Activated CD4-positive, alpha-beta memory T cell treated with anti-CD3 and anti-CD28 coated beads for 36 hours (primary cell): ENCODE results near the gene NPM1. TPM values are rescaled to one million over a fixed set of nuclear protein-coding genes. Genes with fewer than 3 reads are reported as not detected.
"Not testable (repeated sequence)": the region's sequence is repeated elsewhere in the genome, so short reads cannot be mapped to it uniquely, and the experiment has no call there.

ENCODE experiments used
- CTCF ChIA-PET: fragments of 350-600 bp; sonication (Branson Sonifier 250); formaldehyde crosslinking; loops from one replicate; lab custom pipeline; 2021; ENCODE audit warnings: antibody characterized with exemption, inconsistent platforms; lab: Charles Lee
- POLR2A ChIA-PET: fragments of 350-600 bp; sonication (Branson Sonifier 250); formaldehyde crosslinking; loops from one replicate; lab custom pipeline; 2021; ENCODE audit warnings: antibody characterized with exemption; lab: Charles Lee
- DNase-seq: peaks from one replicate; pipeline ENCODE4 v3.0.0-alpha.2; 2020
- H3K27ac Mint-ChIP-seq: one replicate; pipeline ENCODE4 v1.8.0; 2021; ENCODE audit warnings: mixed read lengths
- H3K27me3 Mint-ChIP-seq: one replicate; pipeline ENCODE4 v1.8.0; 2021; ENCODE audit warnings: mixed read lengths
- H3K36me3 Mint-ChIP-seq: one replicate; pipeline ENCODE4 v1.8.0; 2021; ENCODE audit warnings: mixed read lengths
- H3K4me1 Mint-ChIP-seq: one replicate; pipeline ENCODE4 v1.8.0; 2021; ENCODE audit warnings: low read depth, mixed read lengths
- H3K4me3 Mint-ChIP-seq: one replicate; pipeline ENCODE4 v1.8.0; 2021; ENCODE audit warnings: mild to moderate bottlenecking, mixed read lengths
- H3K9me3 Mint-ChIP-seq: one replicate; pipeline ENCODE4 v1.8.0; 2021; ENCODE audit warnings: mixed read lengths
- intact Hi-C: fragments of 100-400 bp; cut with micrococcal nuclease; formaldehyde crosslinking; loops from one replicate; pipeline ENCODE4 v1.15.1; 2023
- total RNA-seq, 2 experiments: library from RNA; stranded (reverse); gene quantifications; one replicate each; pipeline ENCODE4 v1.2.3, GENCODE V29; 2021

The NPM1 gene
- total RNA-seq, 2 experiments from 2014 or later = 2,483 to 2,592 TPM

DNA sequence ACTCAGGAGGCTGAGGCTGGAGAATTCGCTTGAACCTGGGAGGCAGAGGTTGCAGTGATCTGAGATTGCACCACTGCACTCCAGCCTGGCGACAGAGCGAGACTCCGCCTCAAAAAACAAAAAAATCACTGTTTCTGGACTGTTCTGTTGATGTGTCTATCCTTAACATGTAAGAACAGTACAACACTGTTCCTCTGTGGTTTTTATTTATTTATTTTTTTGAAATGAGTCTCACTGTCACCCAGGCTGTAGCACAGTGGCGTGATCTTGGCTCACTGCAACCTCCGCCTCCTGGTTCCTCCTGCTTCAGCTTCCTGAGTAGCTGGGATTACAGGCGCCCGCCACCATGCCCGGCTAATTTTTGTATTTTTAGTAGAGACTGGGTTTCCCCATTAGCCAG is 11.0 kb downstream of the NPM1 start:
- peaks cover 60% of the 10 kb centered on the region for H3K4me1 Mint-ChIP-seq
- H3K27ac Mint-ChIP-seq, H3K9me3 Mint-ChIP-seq, DNase-seq, intact Hi-C loops, H3K4me3 Mint-ChIP-seq, H3K27me3 Mint-ChIP-seq: not testable (repeated sequence)
- CTCF ChIA-PET = interaction anchor here (0.9 kb wide), 1 partner anchor 21 kb away, joined by 4 read pairs; the partner anchor contains the start of gene FGF18
- POLR2A ChIA-PET = interaction anchor here (0.8 to 1.4 kb wide), 2 partner anchors 10 to 12 kb away, joined by 3 to 11 read pairs; no protein-coding TSS in a partner anchor
- peaks cover 61% of the 10 kb centered on the region for H3K36me3 Mint-ChIP-seq

DNA sequence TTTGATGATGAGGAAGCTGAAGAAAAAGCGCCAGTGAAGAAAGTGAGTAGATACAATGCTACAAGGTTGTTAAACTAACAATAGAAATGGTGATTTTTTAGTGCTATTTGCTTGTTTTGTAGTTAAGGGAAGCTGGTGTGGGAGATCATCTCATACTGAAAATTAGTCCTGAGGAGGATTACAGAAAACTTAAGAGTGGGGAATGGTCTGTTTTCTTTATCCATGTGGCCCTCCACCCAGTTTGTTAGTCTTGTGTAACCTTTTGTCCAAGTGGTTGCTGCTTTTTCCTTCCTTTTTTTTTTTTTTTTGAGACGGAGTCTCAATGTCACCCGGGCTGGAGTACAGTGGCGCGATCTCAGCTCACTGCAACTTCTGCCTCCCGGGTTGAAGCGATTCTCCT is 12.5 kb downstream of the NPM1 start:
- H3K4me3 Mint-ChIP-seq = no peak overlapping the region
- POLR2A ChIA-PET = interaction anchor here (1.0 to 1.5 kb wide), 2 partner anchors 12 kb away, joined by 3 to 7 read pairs; partner anchors contain the start of gene NPM1
- H3K4me1 Mint-ChIP-seq = peaks cover 51% of the 10 kb centered on the region
- no peaks in the 10 kb centered on the region for H3K9me3 Mint-ChIP-seq
- CTCF ChIA-PET = no interaction called here
- peaks cover 56% of the 10 kb centered on the region for H3K36me3 Mint-ChIP-seq
- intact Hi-C loops = no loop called here
- H3K27ac Mint-ChIP-seq = peak overlapping the region; percentile 38
- DNase-seq = no peak
- no peaks in the 10 kb centered on the region for H3K27me3 Mint-ChIP-seq

DNA sequence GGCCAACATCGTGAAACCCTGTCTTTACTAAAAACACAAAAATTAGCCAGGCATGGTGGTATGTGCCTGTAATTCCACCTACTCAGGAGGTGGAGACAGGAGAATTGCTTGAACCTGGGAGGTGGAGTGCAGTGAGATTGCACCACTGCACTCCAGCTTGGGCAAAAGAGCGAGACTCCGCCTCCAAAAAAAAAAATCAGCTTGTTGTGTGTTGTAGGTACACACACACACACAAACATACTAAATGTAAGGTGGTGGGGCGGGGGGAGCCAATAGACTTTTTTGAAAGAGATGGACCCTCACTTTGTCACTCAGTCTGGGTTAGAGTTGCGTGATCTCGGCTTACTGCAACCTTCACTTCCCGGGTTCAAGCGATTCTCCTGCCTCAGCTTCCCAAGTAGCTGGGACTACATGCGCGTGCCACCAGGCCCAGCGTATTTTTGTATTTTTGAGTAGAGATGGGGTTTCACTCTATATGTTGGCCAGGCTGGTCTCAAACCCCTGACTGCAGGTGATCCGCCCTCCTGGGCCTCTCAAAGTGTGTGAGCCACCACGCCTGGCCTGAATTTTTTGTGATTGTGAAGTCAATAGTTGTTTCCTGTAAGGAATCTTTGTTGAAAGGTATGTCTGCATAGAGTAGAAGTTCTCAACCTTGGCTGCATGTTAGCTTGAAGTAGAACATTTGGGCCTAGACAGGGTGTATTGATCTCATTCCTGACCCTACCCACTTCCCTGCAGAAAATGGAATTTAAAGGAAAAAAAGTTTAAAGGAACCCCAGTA is 13.7 kb downstream of the NPM1 start:
- DNase-seq = no peak
- Mint-ChIP-seq H3K4me1 (peaks cover 55% of the 10 kb centered on the region), H3K9me3 (no peaks in the 10 kb centered on the region), H3K4me3 (no peak overlapping the region), H3K36me3 (peaks cover 57% of the 10 kb centered on the region), H3K27ac (no peak overlapping the region), H3K27me3 (no peaks in the 10 kb centered on the region)
- intact Hi-C loops = no loop called here
- CTCF ChIA-PET = interaction anchor here (0.7 kb wide), 1 partner anchor 9 kb away, joined by 3 read pairs; no protein-coding TSS in a partner anchor
- POLR2A ChIA-PET = interaction anchor here (0.6 to 1.5 kb wide), 5 partner anchors 8 to 491 kb away, joined by 3 to 7 read pairs (median 4); partner anchors contain the start of gene NPM1

DNA sequence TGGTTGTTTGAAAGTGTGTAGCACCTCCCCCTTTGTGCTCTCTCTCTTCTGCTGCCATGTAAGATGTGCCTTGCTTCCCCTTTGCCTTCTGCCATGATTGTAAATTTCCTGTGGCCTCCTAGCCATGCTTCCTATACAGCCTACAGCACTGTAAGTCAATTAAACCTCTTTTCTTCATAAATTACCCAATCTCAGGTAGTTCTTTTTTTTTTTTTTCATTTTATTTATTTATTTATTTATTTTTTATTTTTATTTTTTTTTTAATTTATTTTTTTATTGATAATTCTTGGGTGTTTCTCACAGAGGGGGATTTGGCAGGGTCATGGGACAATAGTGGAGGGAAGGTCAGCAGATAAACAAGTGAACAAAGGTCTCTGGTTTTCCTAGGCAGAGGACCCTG is 15.1 kb downstream of the NPM1 start:
- CTCF ChIA-PET, intact Hi-C loops, H3K9me3 Mint-ChIP-seq, H3K27ac Mint-ChIP-seq, POLR2A ChIA-PET, H3K4me3 Mint-ChIP-seq, DNase-seq, H3K27me3 Mint-ChIP-seq: not testable (repeated sequence)
- H3K4me1 Mint-ChIP-seq = peaks cover 55% of the 10 kb centered on the region
- peaks cover 60% of the 10 kb centered on the region for H3K36me3 Mint-ChIP-seq

- peak overlapping the region; percentile 51 for H3K27ac Mint-ChIP-seq
Observed at GRCh38 chr5:171405615-171406014, 18.0 kb downstream of the NPM1 start.

DNA sequence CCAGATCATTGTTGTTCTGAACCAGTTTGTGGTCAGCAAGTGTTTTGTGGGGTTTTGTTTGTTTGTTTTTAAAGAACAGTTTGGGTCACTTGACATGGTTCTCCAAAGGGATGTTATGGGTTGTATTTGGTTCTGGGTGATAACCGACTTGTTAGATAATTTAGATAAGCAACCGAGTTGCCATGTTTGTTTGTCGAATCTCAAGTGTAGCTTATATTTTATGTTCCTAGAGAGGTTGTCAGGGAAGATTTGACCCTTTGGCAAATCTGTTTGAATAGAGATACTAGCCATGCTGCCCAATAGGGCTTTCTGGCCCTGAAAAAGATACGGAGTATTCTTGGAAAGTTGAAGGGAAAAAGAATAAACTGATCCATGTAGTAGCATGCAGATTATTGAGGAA is 19.6 kb downstream of the NPM1 start:
- Mint-ChIP-seq H3K4me1 (peaks cover 44% of the 10 kb centered on the region), H3K9me3 (no peaks in the 10 kb centered on the region), H3K36me3 (peaks cover 61% of the 10 kb centered on the region), H3K4me3 (no peak overlapping the region), H3K27me3 (no peaks in the 10 kb centered on the region), H3K27ac (no peak overlapping the region)
- no peak for DNase-seq
- ChIA-PET POLR2A (no interaction called here), CTCF (no interaction called here)
- intact Hi-C loops = no loop called here

More at GRCh38 chr5:171405615-171406014, 18.0 kb downstream of the NPM1 start:
- H3K4me3 Mint-ChIP-seq = no peak overlapping the region
- no peak for DNase-seq
- intact Hi-C loops = no loop called here
- peaks cover 47% of the 10 kb centered on the region for H3K4me1 Mint-ChIP-seq
- peaks cover 61% of the 10 kb centered on the region for H3K36me3 Mint-ChIP-seq
- H3K9me3 Mint-ChIP-seq = no peaks in the 10 kb centered on the region
- ChIA-PET CTCF (interaction anchor here (0.7 to 1.3 kb wide), 3 partner anchors 8 to 12 kb away, joined by 3 read pairs; no protein-coding TSS in a partner anchor), POLR2A (interaction anchor here (1.5 kb wide), 1 partner anchor 13 kb away, joined by 5 read pairs; no protein-coding TSS in a partner anchor)
- no peaks in the 10 kb centered on the region for H3K27me3 Mint-ChIP-seq

GRCh38 chr5:171409164-171410136 is 21.8 kb downstream of the NPM1 start:
- CTCF ChIA-PET = no interaction called here
- H3K4me1 Mint-ChIP-seq = peaks cover 44% of the 10 kb centered on the region
- no peaks in the 10 kb centered on the region for H3K27me3 Mint-ChIP-seq
- intact Hi-C loops = loop anchor here (10.0 kb wide), 2 partner anchors 195 to 635 kb away; no protein-coding TSS in a partner anchor
- peak overlapping the region; percentile 44 for H3K27ac Mint-ChIP-seq
- POLR2A ChIA-PET = interaction anchor here (0.6 to 1.5 kb wide), 2 partner anchors 11 to 17 kb away, joined by 3 read pairs; no protein-coding TSS in a partner anchor
- peaks cover 70% of the 10 kb centered on the region for H3K36me3 Mint-ChIP-seq
- DNase-seq = no peak
- no peaks in the 10 kb centered on the region for H3K9me3 Mint-ChIP-seq
- no peak overlapping the region for H3K4me3 Mint-ChIP-seq

DNA sequence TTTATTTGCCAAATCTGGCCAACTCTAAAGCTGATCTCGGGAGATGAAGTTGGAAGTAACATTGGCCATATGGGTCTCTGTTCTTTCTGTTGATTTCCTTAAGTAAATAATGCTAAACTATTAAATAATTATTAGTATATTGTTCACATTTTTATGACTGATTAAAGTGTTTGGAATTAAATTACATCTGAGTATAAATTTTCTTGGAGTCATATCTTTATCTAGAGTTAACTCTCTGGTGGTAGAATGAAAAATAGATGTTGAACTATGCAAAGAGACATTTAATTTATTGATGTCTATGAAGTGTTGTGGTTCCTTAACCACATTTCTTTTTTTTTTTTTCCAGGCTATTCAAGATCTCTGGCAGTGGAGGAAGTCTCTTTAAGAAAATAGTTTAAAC is 22.5 kb downstream of the NPM1 start:
- Mint-ChIP-seq H3K27ac (no peak overlapping the region), H3K27me3 (no peaks in the 10 kb centered on the region), H3K4me1 (peaks cover 44% of the 10 kb centered on the region), H3K4me3 (no peak overlapping the region), H3K9me3 (no peaks in the 10 kb centered on the region), H3K36me3 (peaks cover 68% of the 10 kb centered on the region)
- intact Hi-C loops = loop anchor here (10.0 kb wide), 2 partner anchors 195 to 635 kb away; no protein-coding TSS in a partner anchor
- DNase-seq = no peak
- ChIA-PET POLR2A (interaction anchor here (1.5 kb wide), 1 partner anchor 11 kb away, joined by 3 read pairs; no protein-coding TSS in a partner anchor), CTCF (no interaction called here)

DNA sequence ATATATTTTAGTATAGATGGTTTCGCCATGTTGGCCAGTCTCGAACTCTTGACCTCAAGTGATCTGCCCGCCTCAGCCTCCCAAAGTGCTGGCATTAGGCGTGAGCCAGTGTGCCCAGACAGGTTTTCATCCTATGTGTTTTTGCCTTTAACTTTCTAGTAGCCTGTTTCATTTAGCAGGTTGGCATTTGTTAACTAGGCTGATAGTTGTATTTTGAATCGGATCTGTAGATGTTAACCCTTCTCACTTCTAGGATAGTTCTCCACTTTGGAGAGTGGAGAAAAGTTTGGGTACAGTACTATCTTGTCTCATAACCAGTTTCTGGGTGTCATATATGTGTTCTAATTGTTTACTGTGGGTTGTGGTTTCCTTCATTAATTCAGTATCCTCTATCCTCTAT is 24.5 kb downstream of the NPM1 start:
- POLR2A ChIA-PET = interaction anchor here (0.6 kb wide), 1 partner anchor 12 kb away, joined by 3 read pairs; no protein-coding TSS in a partner anchor
- H3K9me3 Mint-ChIP-seq = no peaks in the 10 kb centered on the region
- peaks cover 50% of the 10 kb centered on the region for H3K36me3 Mint-ChIP-seq
- H3K4me3 Mint-ChIP-seq = no peak overlapping the region
- intact Hi-C loops = loop anchor here (10.0 kb wide), 2 partner anchors 193 to 633 kb away; no protein-coding TSS in a partner anchor
- no peak overlapping the region for H3K27ac Mint-ChIP-seq
- H3K27me3 Mint-ChIP-seq = no peaks in the 10 kb centered on the region
- no peak for DNase-seq
- CTCF ChIA-PET = no interaction called here
- peaks cover 26% of the 10 kb centered on the region for H3K4me1 Mint-ChIP-seq

DNA sequence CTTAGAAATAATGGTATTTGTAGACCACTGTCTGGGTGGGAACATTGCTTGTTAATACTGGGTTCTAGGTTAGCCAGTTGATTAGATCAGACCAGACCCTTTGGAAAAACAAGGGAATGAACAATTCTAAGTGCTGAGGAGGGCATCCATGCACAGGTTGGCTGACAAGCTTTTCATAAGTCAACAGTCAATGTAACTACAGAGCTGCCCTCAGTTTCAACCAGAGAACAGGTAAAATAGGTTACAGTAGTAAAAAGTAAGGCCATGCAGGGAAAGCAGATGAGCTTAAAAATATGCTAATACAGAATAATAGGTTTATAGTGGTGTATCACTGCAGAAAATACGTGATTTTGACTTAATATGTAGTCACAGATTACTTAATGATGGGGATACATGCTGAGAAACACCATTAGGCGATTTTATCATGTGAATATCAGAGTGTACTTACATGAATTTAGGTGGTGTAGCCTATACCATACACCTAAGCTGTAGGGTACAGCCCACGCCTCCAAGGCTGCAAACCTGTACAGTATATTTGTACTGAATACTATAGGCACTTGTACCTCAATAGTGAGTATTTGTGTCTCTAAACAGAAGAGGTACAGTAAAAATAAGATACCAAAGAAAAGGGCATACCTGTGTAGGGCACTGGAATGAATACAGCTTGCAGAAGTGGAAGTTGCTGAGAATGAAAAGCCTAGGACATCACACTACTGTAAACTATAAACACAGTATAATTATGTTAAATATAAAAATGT is 25.7 kb downstream of the NPM1 start:
- Mint-ChIP-seq H3K4me1 (peaks cover 18% of the 10 kb centered on the region), H3K36me3 (peaks cover 39% of the 10 kb centered on the region), H3K4me3 (no peak overlapping the region), H3K27me3 (no peaks in the 10 kb centered on the region), H3K27ac (no peak overlapping the region), H3K9me3 (no peaks in the 10 kb centered on the region)
- CTCF ChIA-PET = interaction anchor here (0.9 to 1.1 kb wide), 4 partner anchors 8 to 498 kb away, joined by 3 read pairs; no protein-coding TSS in a partner anchor
- POLR2A ChIA-PET = interaction anchor here (0.6 to 1.4 kb wide), 3 partner anchors 25 to 594 kb away, joined by 3 to 4 read pairs (median 3); partner anchors contain the start of gene NPM1
- intact Hi-C loops = loop anchor here (10.0 kb wide), 2 partner anchors 191 to 631 kb away; no protein-coding TSS in a partner anchor
- DNase-seq = no peak
